IMR-90 (cell line): Measurements from ENCODE around the gene PPIP5K2. TPM values are rescaled to one million over a fixed set of nuclear protein-coding genes. Genes with fewer than 3 reads are reported as not detected.

Experiments used
- ATAC-seq: fragments of 200-7000 bp; cut with Tn5 transposase; 2 replicates; pipeline ENCODE4 v1.9.1; 2020; ENCODE audit warnings: low read depth, mild to moderate bottlenecking, moderate library complexity
- BruUV-seq: library from RNA; stranded (reverse); fragments of 400-500 nt; replicated peaks from 2 replicates; lab custom pipeline; 2021; lab: Mats Ljungman, UMichigan
- CTCF ChIA-PET: fragments of 300-600 bp; formaldehyde crosslinking; extraction: SDS; loops from one replicate; lab custom pipeline; 2021; ENCODE audit warnings: antibody characterized with exemption; lab: Yijun Ruan, JAX
- POLR2A ChIA-PET: fragments of 300-600 bp; sonication (Branson Sonifier 250); formaldehyde crosslinking; loops from one replicate; lab custom pipeline; 2022; ENCODE audit warnings: antibody characterized with exemption; ENCODE audit not compliant: unreplicated experiment; lab: Charles Lee
- DNase-seq: peaks from one replicate; pipeline ENCODE4 v3.0.0; 2013
- H2AFZ ChIP-seq: replicated peaks from 2 replicates; pipeline ENCODE3; 2013; ENCODE audit warnings: low read length, mild to moderate bottlenecking; ENCODE audit not compliant: poor library complexity
- H2AK5ac ChIP-seq: 2 replicates; pipeline ENCODE4 v1.6.1; 2013; ENCODE audit warnings: low read depth, low read length, inconsistent platforms
- H2AK9ac ChIP-seq: replicated peaks from 2 replicates; pipeline ENCODE3; 2013; ENCODE audit warnings: mild to moderate bottlenecking, low read depth, low read length, moderate library complexity; ENCODE audit not compliant: poor library complexity
- H2BK120ac ChIP-seq: 2 replicates; pipeline ENCODE4 v1.6.1; 2013; ENCODE audit warnings: low read depth, low read length, inconsistent platforms
- H2BK15ac ChIP-seq: 3 replicates; pipeline ENCODE4 v1.6.1; 2013; ENCODE audit warnings: low read depth, low read length, inconsistent platforms
- H2BK20ac ChIP-seq: 2 replicates; pipeline ENCODE4 v1.6.1; 2013; ENCODE audit warnings: low read depth, mild to moderate bottlenecking, inconsistent platforms, low read length, moderate library complexity
- H2BK5ac ChIP-seq: 2 replicates; pipeline ENCODE4 v1.6.1; 2013; ENCODE audit warnings: mild to moderate bottlenecking, low read depth, low read length, inconsistent platforms; ENCODE audit not compliant: poor library complexity, severe bottlenecking
- H3K14ac ChIP-seq: replicated peaks from 2 replicates; pipeline ENCODE4 v1.6.1; 2013; ENCODE audit warnings: low read depth, low read length, inconsistent platforms
- H3K18ac ChIP-seq: 2 replicates; pipeline ENCODE4 v1.6.1; 2013; ENCODE audit warnings: low read depth, low read length, control low read depth
- H3K23ac ChIP-seq: 2 replicates; pipeline ENCODE4 v1.6.1; 2013; ENCODE audit warnings: low read depth, low read length, inconsistent platforms
- H3K27ac ChIP-seq: 2 replicates; pipeline ENCODE4 v1.5.1; 2013; ENCODE audit warnings: mild to moderate bottlenecking, control low read depth, low read length; ENCODE audit not compliant: insufficient read depth
- H3K27me3 ChIP-seq: 2 replicates; pipeline ENCODE4 v1.6.1; 2013; ENCODE audit warnings: low read length; ENCODE audit not compliant: control insufficient read depth, insufficient read depth
- H3K36me3 ChIP-seq: 2 replicates; pipeline ENCODE4 v1.6.1; 2013; ENCODE audit warnings: low read length, mixed read lengths; ENCODE audit not compliant: control insufficient read depth, insufficient read depth
- H3K4ac ChIP-seq: 2 replicates; pipeline ENCODE4 v1.6.1; 2013; ENCODE audit warnings: low read depth, low read length, inconsistent platforms
- H3K4me1 ChIP-seq: 2 replicates; pipeline ENCODE4 v1.6.1; 2013; ENCODE audit warnings: low read length, mixed read lengths; ENCODE audit not compliant: control insufficient read depth, insufficient read depth
- H3K4me2 ChIP-seq: 2 replicates; pipeline ENCODE4 v1.6.1; 2013; ENCODE audit warnings: low read depth, mild to moderate bottlenecking, control low read depth, low read length, moderate library complexity
- H3K4me3 ChIP-seq: 2 replicates; pipeline ENCODE4 v1.5.1; 2013; ENCODE audit warnings: low read depth, mild to moderate bottlenecking, control low read depth, low read length, moderate library complexity; ENCODE audit not compliant: insufficient read depth
- H3K56ac ChIP-seq: 2 replicates; pipeline ENCODE4 v1.6.1; 2013; ENCODE audit warnings: low read length, inconsistent platforms; ENCODE audit not compliant: insufficient read depth; ENCODE audit errors: extremely low read depth
- H3K79me1 ChIP-seq, 2 experiments: 2 replicates each; pipeline ENCODE4 v1.6.1; 2013; ENCODE audit warnings: low read length in 2 of 2, inconsistent platforms in 1 of 2, low read depth in 1 of 2
- H3K9ac ChIP-seq: 2 replicates; pipeline ENCODE4 v1.6.1; 2013; ENCODE audit warnings: low read depth, low read length, control low read depth
- H3K9me1 ChIP-seq: 2 replicates; pipeline ENCODE4 v1.6.1; 2013; ENCODE audit warnings: low read length, inconsistent platforms; ENCODE audit not compliant: insufficient read depth
- H3K9me3 ChIP-seq: 2 replicates; pipeline ENCODE4 v1.6.1; 2013; ENCODE audit warnings: low read length; ENCODE audit not compliant: control insufficient read depth, insufficient read depth
- H4K20me1 ChIP-seq: 2 replicates; pipeline ENCODE4 v1.6.1; 2013; ENCODE audit warnings: low read length, inconsistent platforms; ENCODE audit not compliant: insufficient read depth
- H4K5ac ChIP-seq: 2 replicates; pipeline ENCODE4 v1.6.1; 2013; ENCODE audit warnings: mild to moderate bottlenecking, low read depth, low read length, control low read depth
- H4K8ac ChIP-seq, 2 experiments: 2 replicates each; pipeline ENCODE4 v1.6.1; 2013; ENCODE audit warnings: low read depth in 2 of 2, low read length in 2 of 2, control low read depth in 1 of 2, inconsistent platforms in 1 of 2
- H4K91ac ChIP-seq: 2 replicates; pipeline ENCODE4 v1.6.1; 2013; ENCODE audit warnings: low read depth, low read length, inconsistent platforms; ENCODE audit not compliant: insufficient read depth
- CTCF ChIP-seq: conservative IDR thresholded peaks from 2 replicates; pipeline ENCODE4 v1.5.1; 2012; ENCODE audit warnings: mild to moderate bottlenecking, low read depth, low read length, improper control_type of control experiment
- MAZ ChIP-seq: IDR thresholded peaks from 2 replicates; pipeline ENCODE4 v1.6.1; 2012; ENCODE audit warnings: low read depth, mild to moderate bottlenecking, low read length, improper control_type of control experiment, moderate library complexity, borderline replicate concordance
- POLR2A ChIP-seq: IDR thresholded peaks from 2 replicates; pipeline ENCODE4 v1.6.1; 2012; ENCODE audit warnings: mild to moderate bottlenecking, low read depth, low read length
- SMC3 ChIP-seq: fragments of 150-350 bp; IDR thresholded peaks from 2 replicates; pipeline ENCODE4 v1.6.1; 2016; ENCODE audit warnings: low read depth, mild to moderate bottlenecking, antibody characterized with exemption, low read length, moderate library complexity
- WGBS, 2 experiments: methylation state at CpG; one replicate each; pipeline versions ENCODE4 v1.1.5 to v1.1.7; 2013; ENCODE audit warnings: missing lambda C conversion rate in 2 of 2; ENCODE audit not compliant: insufficient read length in 1 of 2; ENCODE audit errors: extremely low coverage in 2 of 2; 5-methylcytosine and 5-hydroxymethylcytosine counted together
- dilution Hi-C: fragments of 300-500 bp; cut with HindIII; formaldehyde crosslinking; loops from one replicate; pipeline ENCODE4 v1.14.3; 2018; ENCODE audit warnings: low sequenced_read_pairs; ENCODE audit not compliant: unreplicated experiment
- in situ Hi-C: fragments of 300-500 bp; cut with MboI; formaldehyde crosslinking; loops from 3 replicates; pipeline ENCODE4 v1.14.3; 2019; ENCODE audit warnings: low sequenced_read_pairs, inconsistent platforms, mixed read lengths
- intact Hi-C: fragments of 100-400 bp; cut with micrococcal nuclease; formaldehyde crosslinking; loops from 2 replicates; pipeline ENCODE4 v1.10.0; 2022
- polyA plus RNA-seq, 3 experiments: library from polyadenylated mRNA; depleted of rRNA; stranded (reverse); fragments of >200 nt; gene quantifications; 2 replicates each; pipeline ENCODE4 v1.2.3, GENCODE V29; 2012; ENCODE audit warnings: low replicate concordance in 1 of 3
- total RNA-seq: library from RNA; depleted of rRNA; stranded (reverse); fragments of >200 nt; gene quantifications from 2 replicates; pipeline ENCODE4 v1.2.3, GENCODE V29; 2012

The PPIP5K2 gene
- total and polyA plus RNA-seq, 2 of the 4 experiments (the other 2 are of a cell fraction), result 32.4 to 67.6 TPM

- H3K14ac ChIP-seq, result peak within 1 kb of the TSS; percentile 90; the same call in 1 of the 2 replicates
- peak; percentile 97 for ATAC-seq
- DNase-seq, result peak; percentile 95
- H3K4me1 ChIP-seq, result peaks cover 2% of the 10 kb centered on the region
- no peaks in the 10 kb centered on the region for H3K9me1 ChIP-seq
- dilution Hi-C loops (no loop called here), in situ Hi-C loops (no loop called here), intact Hi-C loops (loop anchor here (1.0 to 5.0 kb wide), 3 partner anchors 36 to 217 kb away; no protein-coding TSS in a partner anchor)
- peak within 1 kb of the TSS; percentile 98 for H3K4me3 ChIP-seq
- H2AFZ ChIP-seq, result peak within 1 kb of the TSS; percentile 97
- H3K23ac ChIP-seq, result peak within 1 kb of the TSS; percentile 74
- peak within 1 kb of the TSS; percentile 78 for H3K27ac ChIP-seq
- H2AK9ac ChIP-seq, result peak within 1 kb of the TSS; percentile 91
- H4K5ac ChIP-seq, result 0 out of 2 replicates have a peak within 1 kb of the TSS, but pooled peaks have one; percentile 12
- H3K4ac ChIP-seq, result peak within 1 kb of the TSS; percentile 82
- H2AK5ac ChIP-seq, result 0 out of 2 replicates have a peak within 1 kb of the TSS, but pooled peaks have one; percentile 14
- no peaks in the 10 kb centered on the region for H3K36me3 ChIP-seq
- H4K8ac ChIP-seq, result peak within 1 kb of the TSS in 1 of 2 experiments; percentile 47; a peak in 1 of 4 replicates
- no peak within 1 kb of the TSS for H2BK20ac ChIP-seq
- H3K79me1 ChIP-seq, result peaks cover 6 to 13% of the 10 kb centered on the region in 2 experiments; a peak in 3 of 4 replicates
- H3K4me2 ChIP-seq, result peak within 1 kb of the TSS; percentile 97
- peak within 1 kb of the TSS; percentile 69 for H2BK5ac ChIP-seq
- no peaks in the 10 kb centered on the region; the same call in 1 of the 2 replicates for H3K27me3 ChIP-seq
- WGBS, 2 experiments, result 0% methylated on average over 13 of the region's 45 CpGs; no CpG with 5 or more reads in 1 of the 2 experiments
- H2BK120ac ChIP-seq, result peak within 1 kb of the TSS; percentile 65; the same call in 1 of the 2 replicates
- H2BK15ac ChIP-seq, result no peak within 1 kb of the TSS
- peak within 1 kb of the TSS; percentile 51; the same call in 1 of the 2 replicates for H3K56ac ChIP-seq
- TF ChIP-seq POLR2A (peak; percentile 36; the same call in 1 of the 2 replicates), MAZ (peak; percentile 86; the same call in 1 of the 2 replicates), SMC3 (0 out of 2 replicates have a peak, but pooled peaks have one; percentile 7), CTCF (no peak)
- peak within 1 kb of the TSS; percentile 49; the same call in 1 of the 2 replicates for H4K91ac ChIP-seq
- H3K9ac ChIP-seq, result peak within 1 kb of the TSS; percentile 87
- no TSS peak for BruUV-seq
- no peak within 1 kb of the TSS for H3K18ac ChIP-seq
- peaks cover 5% of the 10 kb centered on the region; the same call in 1 of the 2 replicates for H4K20me1 ChIP-seq
- POLR2A ChIA-PET, result interaction anchor here (0.6 kb wide), 2 partner anchors 20 to 31 kb away, joined by 4 to 5 read pairs; no protein-coding TSS in a partner anchor
- H3K9me3 ChIP-seq, result no peaks in the 10 kb centered on the region
- CTCF ChIA-PET, result interaction anchor here (0.7 to 1.7 kb wide), 8 partner anchors 8 to 227 kb away, joined by 3 to 6 read pairs (median 4); no protein-coding TSS in a partner anchor
Measured at GRCh38 chr5:103258368-103258956, 138.4 kb downstream of the PPIP5K2 start, which contains the start of gene MACIR. TSS of gene MACIR (plus strand) at chr5:103258763. CDS start at chr5:103275920, 17,157 bp downstream.
